ENCODE measurements around the gene ERBB3.

DNA sequence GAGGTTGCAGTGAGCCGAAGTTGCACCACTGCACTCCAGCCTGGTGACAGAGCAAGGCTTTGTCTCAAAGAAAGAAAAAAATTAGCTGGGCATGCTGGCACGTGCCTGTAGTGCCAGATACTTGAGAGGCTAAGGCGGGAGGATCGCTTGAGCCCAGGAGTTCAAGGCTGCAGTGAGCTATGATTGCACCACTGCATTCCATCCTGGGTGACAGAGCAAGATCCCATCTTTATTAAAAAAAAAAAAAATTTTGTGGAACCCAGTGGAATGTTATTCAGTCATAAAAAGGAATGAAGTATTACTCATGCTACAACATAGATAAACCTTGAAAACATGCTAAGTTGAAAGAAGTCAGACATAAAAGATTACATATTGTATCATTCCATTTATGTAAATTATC is 8.3 kb upstream of the ERBB3 start:
- no peak for TF ChIP-seq POLR2A (IDR thresholded peaks at IDR 0.05)
- TF ChIP-seq POLR2AphosphoS5 (IDR thresholded peaks at IDR 0.05), result no peak
- TF ChIP-seq, protein P1, sequence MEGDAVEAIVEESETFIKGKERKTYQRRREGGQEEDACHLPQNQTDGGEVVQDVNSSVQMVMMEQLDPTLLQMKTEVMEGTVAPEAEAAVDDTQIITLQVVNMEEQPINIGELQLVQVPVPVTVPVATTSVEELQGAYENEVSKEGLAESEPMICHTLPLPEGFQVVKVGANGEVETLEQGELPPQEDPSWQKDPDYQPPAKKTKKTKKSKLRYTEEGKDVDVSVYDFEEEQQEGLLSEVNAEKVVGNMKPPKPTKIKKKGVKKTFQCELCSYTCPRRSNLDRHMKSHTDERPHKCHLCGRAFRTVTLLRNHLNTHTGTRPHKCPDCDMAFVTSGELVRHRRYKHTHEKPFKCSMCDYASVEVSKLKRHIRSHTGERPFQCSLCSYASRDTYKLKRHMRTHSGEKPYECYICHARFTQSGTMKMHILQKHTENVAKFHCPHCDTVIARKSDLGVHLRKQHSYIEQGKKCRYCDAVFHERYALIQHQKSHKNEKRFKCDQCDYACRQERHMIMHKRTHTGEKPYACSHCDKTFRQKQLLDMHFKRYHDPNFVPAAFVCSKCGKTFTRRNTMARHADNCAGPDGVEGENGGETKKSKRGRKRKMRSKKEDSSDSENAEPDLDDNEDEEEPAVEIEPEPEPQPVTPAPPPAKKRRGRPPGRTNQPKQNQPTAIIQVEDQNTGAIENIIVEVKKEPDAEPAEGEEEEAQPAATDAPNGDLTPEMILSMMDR (IDR thresholded peaks at IDR 0.05), result no peak
- TF ChIP-seq EP300 (IDR thresholded peaks at IDR 0.05), result no peak

Measured in upper lobe of left lung (tissue), 4 donors.